Adrenal gland (tissue), 5 donors: Measurements from ENCODE around the gene FOSL2.

ENCODE experiments used
- POLR2A ChIP-seq, 2 donors: fragments of 450-650 bp; IDR thresholded peaks; one replicate each; pipeline ENCODE4 v1.6.1; 2017; ENCODE audit warnings: antibody characterized with exemption in 2 of 2, mild to moderate bottlenecking in 2 of 2, moderate library complexity in 1 of 2
- TF ChIP-seq, protein P1 (sequence below), 6 experiments: fragments of 450-650 bp in 4 of 6; fragments of 200-600 bp in 2 of 6; sonication (generic) in 1 of 6; IDR thresholded peaks; 1 replicate in 5 of 6; 2 replicates in 1 of 6; pipeline versions ENCODE4 v1.5.1 to v1.8.0; 2016 to 2021; ENCODE audit warnings: antibody characterized with exemption in 6 of 6, mild to moderate bottlenecking in 2 of 6, moderate library complexity in 1 of 6
- donor health status: DM: no; HTN: no; CAD: no.

DNA sequence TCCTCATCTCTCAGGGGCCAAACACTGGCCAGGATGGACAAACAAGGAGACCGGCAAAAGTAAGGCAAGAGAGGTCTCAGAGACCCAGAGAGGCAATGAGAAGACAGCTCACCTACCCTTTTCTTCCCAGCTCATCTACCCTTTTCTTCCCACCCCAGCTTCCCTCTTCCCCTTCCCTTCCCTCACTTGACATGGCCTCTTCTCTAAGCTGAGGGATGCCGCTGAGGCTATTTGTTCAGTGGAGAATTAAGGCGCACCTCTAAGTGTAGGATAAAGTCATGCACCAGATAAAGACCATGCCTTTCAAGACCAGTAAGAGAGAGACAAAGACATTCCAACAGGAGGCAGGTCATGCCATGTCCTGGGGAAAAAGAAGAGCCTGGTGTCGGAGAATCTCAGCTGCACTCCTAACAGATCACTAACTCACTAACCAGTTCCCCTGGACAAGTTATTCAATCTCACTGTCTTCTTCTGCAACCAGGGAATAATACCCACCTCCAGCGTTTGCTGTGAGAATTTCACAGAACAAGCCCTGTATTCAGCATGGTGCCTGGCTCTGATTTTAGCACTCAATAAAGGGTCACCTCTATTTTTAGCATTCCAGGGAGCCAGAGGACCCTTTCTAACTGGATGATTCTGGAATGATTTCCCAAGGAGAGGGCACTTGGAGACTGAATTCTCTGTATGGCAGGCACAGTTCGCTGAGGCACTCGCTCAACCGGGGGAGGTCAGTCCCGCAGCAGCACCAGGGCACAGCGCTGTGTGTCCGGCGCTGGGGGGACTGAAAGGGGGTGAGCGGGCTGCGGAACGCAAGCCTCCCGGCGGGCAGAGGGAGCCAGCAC lies 3.0 kb upstream of the FOSL2 start:
- TF ChIP-seq, protein P1, sequence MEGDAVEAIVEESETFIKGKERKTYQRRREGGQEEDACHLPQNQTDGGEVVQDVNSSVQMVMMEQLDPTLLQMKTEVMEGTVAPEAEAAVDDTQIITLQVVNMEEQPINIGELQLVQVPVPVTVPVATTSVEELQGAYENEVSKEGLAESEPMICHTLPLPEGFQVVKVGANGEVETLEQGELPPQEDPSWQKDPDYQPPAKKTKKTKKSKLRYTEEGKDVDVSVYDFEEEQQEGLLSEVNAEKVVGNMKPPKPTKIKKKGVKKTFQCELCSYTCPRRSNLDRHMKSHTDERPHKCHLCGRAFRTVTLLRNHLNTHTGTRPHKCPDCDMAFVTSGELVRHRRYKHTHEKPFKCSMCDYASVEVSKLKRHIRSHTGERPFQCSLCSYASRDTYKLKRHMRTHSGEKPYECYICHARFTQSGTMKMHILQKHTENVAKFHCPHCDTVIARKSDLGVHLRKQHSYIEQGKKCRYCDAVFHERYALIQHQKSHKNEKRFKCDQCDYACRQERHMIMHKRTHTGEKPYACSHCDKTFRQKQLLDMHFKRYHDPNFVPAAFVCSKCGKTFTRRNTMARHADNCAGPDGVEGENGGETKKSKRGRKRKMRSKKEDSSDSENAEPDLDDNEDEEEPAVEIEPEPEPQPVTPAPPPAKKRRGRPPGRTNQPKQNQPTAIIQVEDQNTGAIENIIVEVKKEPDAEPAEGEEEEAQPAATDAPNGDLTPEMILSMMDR (IDR thresholded peaks at IDR 0.05): no peak
- TF ChIP-seq POLR2A (IDR thresholded peaks at IDR 0.05): no peak
